Liver (tissue), 2 donors: ENCODE data around the gene KCNJ18.
"Not testable (repeated sequence)": the region's sequence is repeated elsewhere in the genome, so short reads cannot be mapped to it uniquely, and the experiment has no call there.

Experiments
- TF ChIP-seq, protein P1 (sequence below): fragments of 150-350 bp; IDR thresholded peaks from 2 replicates; pipeline ENCODE4 v1.5.1; 2017; ENCODE audit warnings: improper control_type of control experiment, low read depth, low read length; ENCODE audit not compliant: missing input control
- TF ChIP-seq, protein P2 (sequence below): IDR thresholded peaks from 2 replicates; pipeline ENCODE4 v1.6.1; 2016; ENCODE audit warnings: antibody characterized with exemption, mild to moderate bottlenecking
- donor health status: healthy.

DNA sequence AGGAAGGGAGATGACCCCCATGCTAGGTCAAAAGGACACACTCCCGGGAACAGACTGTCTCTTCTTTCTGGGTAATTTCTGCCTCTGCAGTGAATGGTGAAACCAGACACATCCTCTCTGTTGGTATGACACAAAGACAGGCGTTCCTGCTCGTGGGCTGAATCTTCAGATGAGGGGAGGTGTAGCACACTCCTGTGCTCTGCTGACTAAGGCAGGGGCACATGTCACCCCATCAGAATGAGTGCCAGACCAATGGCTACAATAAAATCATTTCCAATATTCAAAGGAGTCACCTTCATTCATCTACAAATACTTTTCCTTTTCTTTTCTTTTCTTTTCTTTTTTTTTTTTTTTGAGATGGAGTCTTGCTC, 24.2 kb upstream of the KCNJ18 start:
- TF ChIP-seq, protein P1, sequence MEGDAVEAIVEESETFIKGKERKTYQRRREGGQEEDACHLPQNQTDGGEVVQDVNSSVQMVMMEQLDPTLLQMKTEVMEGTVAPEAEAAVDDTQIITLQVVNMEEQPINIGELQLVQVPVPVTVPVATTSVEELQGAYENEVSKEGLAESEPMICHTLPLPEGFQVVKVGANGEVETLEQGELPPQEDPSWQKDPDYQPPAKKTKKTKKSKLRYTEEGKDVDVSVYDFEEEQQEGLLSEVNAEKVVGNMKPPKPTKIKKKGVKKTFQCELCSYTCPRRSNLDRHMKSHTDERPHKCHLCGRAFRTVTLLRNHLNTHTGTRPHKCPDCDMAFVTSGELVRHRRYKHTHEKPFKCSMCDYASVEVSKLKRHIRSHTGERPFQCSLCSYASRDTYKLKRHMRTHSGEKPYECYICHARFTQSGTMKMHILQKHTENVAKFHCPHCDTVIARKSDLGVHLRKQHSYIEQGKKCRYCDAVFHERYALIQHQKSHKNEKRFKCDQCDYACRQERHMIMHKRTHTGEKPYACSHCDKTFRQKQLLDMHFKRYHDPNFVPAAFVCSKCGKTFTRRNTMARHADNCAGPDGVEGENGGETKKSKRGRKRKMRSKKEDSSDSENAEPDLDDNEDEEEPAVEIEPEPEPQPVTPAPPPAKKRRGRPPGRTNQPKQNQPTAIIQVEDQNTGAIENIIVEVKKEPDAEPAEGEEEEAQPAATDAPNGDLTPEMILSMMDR = not testable (repeated sequence)
- TF ChIP-seq, protein P2, sequence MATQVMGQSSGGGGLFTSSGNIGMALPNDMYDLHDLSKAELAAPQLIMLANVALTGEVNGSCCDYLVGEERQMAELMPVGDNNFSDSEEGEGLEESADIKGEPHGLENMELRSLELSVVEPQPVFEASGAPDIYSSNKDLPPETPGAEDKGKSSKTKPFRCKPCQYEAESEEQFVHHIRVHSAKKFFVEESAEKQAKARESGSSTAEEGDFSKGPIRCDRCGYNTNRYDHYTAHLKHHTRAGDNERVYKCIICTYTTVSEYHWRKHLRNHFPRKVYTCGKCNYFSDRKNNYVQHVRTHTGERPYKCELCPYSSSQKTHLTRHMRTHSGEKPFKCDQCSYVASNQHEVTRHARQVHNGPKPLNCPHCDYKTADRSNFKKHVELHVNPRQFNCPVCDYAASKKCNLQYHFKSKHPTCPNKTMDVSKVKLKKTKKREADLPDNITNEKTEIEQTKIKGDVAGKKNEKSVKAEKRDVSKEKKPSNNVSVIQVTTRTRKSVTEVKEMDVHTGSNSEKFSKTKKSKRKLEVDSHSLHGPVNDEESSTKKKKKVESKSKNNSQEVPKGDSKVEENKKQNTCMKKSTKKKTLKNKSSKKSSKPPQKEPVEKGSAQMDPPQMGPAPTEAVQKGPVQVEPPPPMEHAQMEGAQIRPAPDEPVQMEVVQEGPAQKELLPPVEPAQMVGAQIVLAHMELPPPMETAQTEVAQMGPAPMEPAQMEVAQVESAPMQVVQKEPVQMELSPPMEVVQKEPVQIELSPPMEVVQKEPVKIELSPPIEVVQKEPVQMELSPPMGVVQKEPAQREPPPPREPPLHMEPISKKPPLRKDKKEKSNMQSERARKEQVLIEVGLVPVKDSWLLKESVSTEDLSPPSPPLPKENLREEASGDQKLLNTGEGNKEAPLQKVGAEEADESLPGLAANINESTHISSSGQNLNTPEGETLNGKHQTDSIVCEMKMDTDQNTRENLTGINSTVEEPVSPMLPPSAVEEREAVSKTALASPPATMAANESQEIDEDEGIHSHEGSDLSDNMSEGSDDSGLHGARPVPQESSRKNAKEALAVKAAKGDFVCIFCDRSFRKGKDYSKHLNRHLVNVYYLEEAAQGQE = not testable (repeated sequence)
